ENCODE results near the gene BCL11A.
"Not testable (repeated sequence)": the region's sequence is repeated elsewhere in the genome, so short reads cannot be mapped to it uniquely, and the experiment has no call there.

Gene BCL11A

DNA sequence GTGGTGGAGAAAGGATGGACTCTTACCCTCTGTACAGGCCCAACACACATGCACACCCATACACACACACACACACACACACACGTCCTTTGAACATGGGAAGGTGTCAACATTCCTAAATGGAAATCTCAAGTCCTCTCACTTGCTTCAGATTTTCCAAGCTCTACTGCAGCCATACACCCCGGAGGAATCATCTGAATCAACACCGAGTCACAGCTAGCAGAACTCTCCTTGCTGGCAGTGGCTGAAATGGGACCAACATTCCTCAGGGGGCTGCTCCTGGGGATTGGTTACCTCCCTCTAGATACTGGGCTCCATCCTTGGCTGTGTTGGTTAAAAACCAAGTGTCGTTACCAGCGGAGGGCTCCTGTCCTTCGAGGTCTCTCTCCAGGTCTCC, 112.7 kb downstream of the BCL11A start:
- in situ Hi-C loops (cut with HindIII; ENCODE audit: low sequenced_read_pairs), result no loop called here

DNA sequence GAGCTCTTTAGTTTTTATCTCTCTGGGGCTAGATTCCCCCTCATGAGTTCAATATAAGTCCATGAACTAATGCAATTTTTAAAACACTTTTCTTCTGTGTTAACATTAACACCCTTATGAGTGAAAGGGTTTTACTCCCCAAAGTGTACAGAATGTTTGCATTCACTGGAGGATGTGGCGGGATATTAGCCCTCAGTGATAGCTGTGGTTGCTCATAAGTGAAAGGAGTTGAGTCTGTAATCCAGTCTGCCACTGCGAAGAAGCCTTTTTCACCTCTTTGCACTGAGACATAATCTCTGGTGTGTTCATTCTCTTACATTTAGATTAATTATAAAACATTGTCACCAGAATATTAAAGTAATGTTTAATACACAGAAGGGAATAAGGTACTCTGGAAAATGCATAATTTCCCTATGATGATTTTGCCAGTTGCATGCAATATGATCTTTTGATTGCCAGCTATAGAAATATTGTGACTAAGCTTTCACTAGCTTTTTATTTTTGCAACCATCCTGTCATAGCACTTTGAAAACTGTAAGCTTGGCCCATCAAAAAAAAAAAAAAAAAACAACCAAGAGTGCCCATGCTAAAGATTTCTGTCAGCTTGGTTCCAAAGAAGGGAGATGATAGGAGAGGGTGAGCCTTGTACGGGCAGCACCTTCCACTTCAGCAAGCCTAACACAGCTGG, 113.2 kb downstream of the BCL11A start:
- in situ Hi-C loops (cut with HindIII; ENCODE audit: low sequenced_read_pairs), result no loop called here

- in situ Hi-C loops (cut with HindIII; ENCODE audit: low sequenced_read_pairs), result loop anchor here (5.0 kb wide), 1 partner anchor 67 kb away; no protein-coding TSS in a partner anchor
These were observed 114.1 kb downstream of the BCL11A start for GRCh38 chr2:60439219-60439974.

DNA sequence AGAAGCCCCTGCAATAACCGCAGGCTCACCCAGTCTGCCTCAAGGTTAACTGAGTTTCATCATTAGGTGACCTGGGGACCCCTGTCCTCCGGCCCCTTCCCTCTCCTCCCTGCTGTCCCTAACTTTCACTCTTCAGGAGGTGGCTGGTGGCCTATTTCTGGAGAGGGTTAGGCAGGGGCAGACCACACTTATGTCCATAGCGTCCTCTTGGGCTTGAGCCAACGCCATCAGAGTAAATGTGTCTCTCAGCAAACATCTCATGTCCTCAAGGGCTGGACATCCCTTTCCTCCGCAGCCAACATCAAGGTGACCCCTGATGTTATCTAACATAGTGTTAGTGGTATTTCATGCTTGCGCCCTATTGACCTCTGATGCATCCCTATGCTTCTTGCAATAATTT, 114.8 kb downstream of the BCL11A start:
- in situ Hi-C loops (cut with HindIII; ENCODE audit: low sequenced_read_pairs), result loop anchor here (5.0 kb wide), 1 partner anchor 66 kb away; no protein-coding TSS in a partner anchor

- in situ Hi-C loops (cut with HindIII; ENCODE audit: low sequenced_read_pairs), result loop anchor here (5.0 kb wide), 1 partner anchor 66 kb away; no protein-coding TSS in a partner anchor
These were observed 115.3 kb downstream of the BCL11A start for GRCh38 chr2:60438131-60438530.

DNA sequence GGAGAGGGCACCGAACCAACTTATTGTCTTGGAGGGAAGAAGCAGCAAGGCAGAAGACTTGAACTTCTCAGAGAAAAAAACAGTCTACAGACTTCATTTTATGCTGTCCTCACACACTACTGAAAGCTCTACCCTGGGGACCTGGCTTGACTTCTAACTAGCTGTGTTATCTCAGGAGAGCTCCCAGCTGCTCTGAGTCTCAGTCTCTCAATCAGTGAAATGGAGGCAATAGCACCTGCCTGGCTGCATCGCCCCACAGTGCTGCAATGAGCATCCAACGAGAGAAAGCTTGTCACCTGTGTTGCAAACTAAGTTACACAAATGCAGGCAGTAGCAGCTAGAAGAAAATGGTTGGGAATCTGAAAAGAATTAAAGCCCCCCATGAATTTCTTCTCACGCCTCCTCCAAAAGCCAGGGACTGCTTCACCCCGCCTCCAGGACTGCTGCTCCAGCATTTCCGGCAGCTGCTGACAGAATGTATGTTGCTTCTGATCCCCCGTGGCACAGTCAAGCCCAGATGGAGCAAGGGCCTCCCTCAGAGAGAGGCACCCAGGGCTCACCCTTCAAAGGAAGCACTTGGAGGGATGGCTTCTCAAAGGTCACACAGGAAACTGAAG, 116.3 kb downstream of the BCL11A start:
- in situ Hi-C loops (cut with HindIII; ENCODE audit: low sequenced_read_pairs), result loop anchor here (5.0 kb wide), 1 partner anchor 65 kb away; no protein-coding TSS in a partner anchor

- in situ Hi-C loops (cut with HindIII; ENCODE audit: low sequenced_read_pairs), result no loop called here
These were observed 120.3 kb downstream of the BCL11A start for GRCh38 chr2:60433018-60433596.

DNA sequence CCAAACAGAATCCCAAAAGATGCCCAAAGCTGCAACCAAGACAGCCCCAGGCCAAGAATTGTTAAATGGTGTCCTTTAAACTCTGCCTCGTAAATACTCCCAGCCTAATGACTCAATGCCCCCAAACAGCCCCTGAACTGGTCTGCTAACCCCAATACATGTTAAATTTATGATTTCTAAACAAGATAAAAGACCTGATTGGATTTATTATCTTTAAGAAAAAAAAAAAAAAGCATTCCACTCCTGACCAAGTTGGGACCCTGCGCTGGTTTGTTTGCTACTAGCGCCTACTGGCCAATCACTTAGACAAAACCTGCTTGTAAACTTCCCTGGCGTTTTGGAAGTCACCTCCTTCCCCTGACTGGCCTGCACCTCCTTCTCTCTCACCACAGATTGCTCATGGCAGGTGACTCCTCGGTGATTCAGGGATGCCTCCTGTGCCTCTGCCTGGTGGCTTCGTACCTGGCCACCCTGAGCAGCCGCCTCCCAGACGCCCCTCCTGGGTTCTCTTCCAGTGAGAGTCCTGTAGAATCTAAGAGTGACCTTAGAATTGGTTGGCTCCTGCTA, 121.3 kb downstream of the BCL11A start:
- in situ Hi-C loops (cut with HindIII; ENCODE audit: low sequenced_read_pairs), result no loop called here

DNA sequence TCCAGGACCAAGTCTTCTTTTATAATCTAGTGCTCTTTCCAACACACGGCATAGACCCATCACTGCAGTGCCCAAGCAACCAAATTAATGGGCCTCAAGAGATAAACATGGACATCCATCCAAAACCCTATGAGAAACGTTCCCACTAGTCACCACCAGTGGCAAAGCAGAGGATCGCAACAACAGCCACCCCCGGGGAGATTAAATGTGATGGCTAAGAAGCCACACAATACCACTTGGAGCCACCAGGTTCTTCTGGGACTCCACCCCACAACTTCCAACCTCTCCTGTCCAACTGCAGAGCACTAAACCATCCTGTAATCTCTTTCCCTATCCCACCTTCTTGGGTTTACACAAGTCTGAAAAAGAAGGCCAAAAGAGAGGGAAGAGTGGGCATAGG, 123.8 kb downstream of the BCL11A start:
- in situ Hi-C loops (cut with HindIII; ENCODE audit: low sequenced_read_pairs), result no loop called here

DNA sequence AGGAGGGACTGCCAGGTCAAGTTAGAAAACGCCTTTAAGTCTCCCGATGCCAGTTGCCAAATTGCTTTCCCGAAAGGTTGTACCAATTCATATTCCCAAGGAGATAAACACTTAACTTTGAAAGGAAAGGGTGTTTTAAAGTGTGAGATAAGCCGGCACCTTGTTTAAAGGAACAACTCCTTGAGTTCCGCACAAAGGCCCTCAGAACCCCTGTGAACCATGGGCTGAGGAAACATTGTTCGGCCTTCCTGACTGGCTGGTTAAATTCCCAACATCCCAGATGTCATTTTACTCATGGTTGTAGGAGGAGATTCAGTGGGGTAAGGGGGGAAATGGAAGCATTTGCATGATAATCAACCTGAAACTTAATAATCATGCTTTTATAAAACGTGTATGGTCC, 126.6 kb downstream of the BCL11A start:
- in situ Hi-C loops (cut with HindIII; ENCODE audit: low sequenced_read_pairs), result no loop called here

GRCh38 chr2:60426341-60426740, 127.1 kb downstream of the BCL11A start:
- in situ Hi-C loops (cut with HindIII; ENCODE audit: low sequenced_read_pairs), result no loop called here

DNA sequence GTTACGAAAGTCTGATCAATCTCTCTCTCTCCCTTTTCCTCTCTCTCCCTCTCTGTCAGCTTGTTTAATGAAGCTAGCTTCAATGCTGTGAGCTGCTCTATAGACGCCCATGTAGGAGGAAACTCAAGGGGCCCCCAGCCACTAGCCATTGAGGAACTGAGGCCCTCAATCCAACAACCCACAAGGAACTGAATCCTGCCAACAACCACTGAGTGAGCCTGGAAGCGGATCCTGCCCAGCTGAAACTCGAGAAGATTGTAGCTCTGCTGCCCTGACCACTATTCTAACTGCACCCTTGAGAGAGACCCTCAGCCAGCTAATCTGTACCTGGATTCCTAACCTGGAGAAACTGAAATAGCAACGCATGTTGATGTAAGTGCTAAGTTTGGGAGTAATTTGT, 129.2 kb downstream of the BCL11A start:
- in situ Hi-C loops (cut with HindIII; ENCODE audit: low sequenced_read_pairs), result no loop called here

DNA sequence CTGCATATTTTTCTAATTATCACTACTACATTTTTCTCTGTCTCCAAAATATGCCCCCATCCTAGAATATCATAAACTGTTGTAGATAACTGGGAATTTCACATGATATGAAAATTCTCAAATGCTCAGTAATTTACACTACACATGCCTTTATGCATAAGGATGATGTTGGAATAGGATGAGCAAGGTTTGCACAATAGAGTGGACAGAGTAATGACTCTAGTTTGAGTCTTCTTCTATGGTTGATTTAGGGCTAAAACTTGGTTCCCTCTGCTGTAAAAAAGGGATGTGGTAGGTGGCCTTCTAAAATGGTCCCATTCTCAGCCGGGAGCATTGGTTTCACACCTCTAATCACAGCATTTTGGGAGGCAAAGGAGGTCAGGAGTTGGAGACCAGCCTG, 129.9 kb downstream of the BCL11A start:
- in situ Hi-C loops (cut with HindIII; ENCODE audit: low sequenced_read_pairs), result no loop called here

GRCh38 chr2:60422826-60423483, 130.5 kb downstream of the BCL11A start:
- in situ Hi-C loops (cut with HindIII; ENCODE audit: low sequenced_read_pairs), result no loop called here

- in situ Hi-C loops (cut with HindIII; ENCODE audit: low sequenced_read_pairs), result not testable (repeated sequence)
These were observed 136.2 kb downstream of the BCL11A start for GRCh38 chr2:60417210-60417609.

DNA sequence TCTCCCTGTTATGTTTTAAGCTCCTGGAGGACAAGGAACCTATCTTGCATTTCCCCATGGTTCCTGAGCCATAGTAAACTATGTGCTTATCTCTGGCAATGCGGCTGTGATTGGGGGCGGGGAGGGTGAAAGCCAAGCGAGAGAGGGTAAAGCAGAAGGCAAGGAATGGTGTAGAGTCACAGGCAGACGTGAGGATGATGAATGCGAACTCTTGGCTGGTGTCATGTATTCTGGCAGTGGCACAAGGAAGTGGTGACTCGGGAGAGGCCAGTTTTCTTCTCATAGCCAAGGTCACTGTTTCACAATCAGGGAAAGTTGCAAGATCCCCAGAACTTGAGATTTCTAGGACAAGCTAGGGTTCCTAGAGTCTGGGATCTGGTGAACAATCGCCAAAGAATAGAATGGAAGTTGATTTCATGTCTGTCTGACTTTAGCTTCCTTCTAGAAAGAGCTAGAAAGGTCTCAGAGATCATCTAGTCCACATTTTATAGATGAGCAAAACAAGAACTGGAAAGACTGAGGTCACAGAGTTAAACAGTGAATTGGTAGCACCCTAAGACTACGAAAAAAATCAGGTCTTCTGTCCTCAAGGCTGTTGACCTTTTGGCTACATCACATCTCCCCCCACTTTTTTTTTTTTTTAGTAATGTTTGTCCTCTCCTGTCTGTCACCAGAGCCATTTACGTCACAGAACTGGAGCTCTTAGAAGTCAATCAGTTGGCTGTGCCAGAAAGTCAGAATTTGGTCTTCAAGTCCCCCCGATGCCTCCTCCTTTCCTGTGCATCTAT, 137.0 kb downstream of the BCL11A start:
- in situ Hi-C loops (cut with HindIII; ENCODE audit: low sequenced_read_pairs), result no loop called here

DNA sequence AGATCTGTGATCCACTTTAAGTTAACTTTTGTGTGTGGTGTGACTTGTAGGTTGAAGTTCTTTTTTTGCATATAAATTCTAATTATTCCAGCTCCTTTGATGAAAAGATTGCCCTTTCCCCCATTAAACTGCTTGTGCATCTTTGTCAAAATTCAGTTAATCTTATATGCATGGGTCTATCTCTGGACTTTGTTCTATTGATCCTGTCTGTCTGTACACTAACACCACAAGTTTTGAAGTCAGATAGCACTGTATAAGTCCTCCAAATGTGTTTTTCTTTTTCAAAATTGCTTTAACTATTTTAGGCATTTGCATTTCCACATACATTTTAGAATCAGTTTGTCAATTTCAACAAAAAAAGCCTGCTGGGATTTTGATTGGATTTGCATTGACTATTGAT, 137.6 kb downstream of the BCL11A start:
- in situ Hi-C loops (cut with HindIII; ENCODE audit: low sequenced_read_pairs), result no loop called here

DNA sequence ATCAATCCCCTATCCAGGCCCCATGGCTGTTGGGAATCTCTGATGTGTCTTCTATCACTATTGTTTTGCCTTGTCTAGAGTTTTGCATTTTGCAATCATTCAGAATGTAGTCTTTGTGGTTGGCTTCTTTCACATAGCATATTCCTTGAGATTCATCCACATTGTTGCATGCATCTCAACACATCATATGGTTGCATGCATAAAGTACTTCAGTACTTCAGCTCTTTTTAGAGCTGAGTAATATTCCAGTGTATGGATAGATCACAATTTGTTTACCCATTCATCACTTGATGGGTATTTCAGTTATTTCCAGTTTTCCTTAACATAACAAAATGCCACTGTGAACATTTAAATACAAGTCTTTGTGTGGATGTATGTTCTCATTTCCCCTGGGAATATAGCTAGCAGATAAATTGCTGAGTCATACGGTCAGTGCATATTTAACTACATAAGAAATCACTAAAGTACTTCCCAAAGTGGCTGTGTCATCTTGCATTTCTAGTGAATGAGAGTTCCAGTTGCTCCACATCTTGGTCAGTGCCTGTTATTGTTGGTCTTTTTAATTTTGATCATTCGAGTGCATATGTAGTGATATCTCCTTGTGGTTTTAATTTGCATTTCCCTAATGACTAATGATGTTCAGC, 138.8 kb downstream of the BCL11A start:
- in situ Hi-C loops (cut with HindIII; ENCODE audit: low sequenced_read_pairs), result no loop called here

DNA sequence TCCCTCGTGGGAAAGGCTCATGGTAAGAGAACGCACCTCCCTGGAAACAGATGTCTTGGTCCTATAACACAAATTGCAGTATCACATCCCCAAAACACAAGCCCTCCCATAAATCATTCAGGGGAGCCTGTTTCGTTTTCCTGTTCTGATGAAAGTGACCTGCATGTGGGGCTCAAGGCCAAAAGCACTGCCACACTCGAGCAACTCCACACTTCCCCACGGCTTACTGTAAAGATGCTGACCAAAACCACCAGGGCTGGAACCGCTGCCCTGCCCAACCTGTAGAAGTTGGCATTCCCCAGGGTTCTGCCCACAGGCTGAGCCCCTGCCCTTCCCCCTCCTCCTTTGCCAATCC, 139.7 kb downstream of the BCL11A start:
- in situ Hi-C loops (cut with HindIII; ENCODE audit: low sequenced_read_pairs), result no loop called here

All from endothelial cell of hepatic sinusoid (primary cell).